A549 treated with CORT108297 at 1 μM for 4 hours (cell line): ENCODE results near the gene PES1. TPM values are rescaled to one million over a fixed set of nuclear protein-coding genes. Genes with fewer than 3 reads are reported as not detected.

Experiments
- total RNA-seq: library from RNA; stranded (reverse); fragments of 200-300 nt; extraction: Qiagen RNA extraction; gene quantifications from 5 replicates; pipeline ENCODE4 v1.2.3, GENCODE V29; 2022

PES1 gene
- total RNA-seq, result 108 to 118 TPM (median 111 TPM) in 5 replicates

DNA sequence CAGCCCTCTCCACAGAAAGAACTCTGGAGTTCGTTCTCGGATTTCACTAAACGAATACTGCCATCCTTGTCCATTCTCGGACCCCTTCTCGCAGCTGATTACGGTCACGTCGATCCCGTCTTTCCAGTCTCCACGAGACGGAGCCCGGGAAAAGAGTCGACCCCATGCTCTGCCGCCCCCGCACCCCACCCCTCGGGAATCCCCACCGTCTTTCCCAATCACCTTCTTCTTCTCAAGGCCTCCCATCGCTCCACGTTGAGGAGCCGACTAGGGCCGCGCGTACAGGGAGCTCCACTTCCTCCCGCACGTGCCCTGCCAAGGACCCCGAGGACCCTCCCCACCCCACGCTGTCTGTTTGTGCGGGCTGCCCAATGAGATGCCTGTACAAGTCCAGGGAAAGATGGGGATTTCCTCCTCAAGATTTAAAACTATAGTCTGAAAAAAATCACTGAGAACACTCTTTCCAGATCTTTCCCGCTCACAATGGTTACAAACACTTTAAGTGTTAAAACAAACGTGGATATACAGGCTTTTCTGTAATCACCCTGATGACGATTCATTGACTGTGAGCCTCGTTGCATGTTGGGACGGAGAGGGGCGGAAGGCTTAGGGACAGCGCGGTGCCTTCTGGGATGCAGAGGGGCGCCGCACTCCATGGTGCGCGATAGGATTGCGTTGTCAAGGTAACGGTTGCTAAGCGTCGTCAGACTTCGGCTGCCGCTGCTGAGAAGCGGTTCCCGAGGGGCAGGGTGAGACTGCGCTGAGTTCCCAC is at the start of gene PES1:
Gene PES1 (minus strand): TSS at position 323 of the 772 bp plus-strand sequence. CDS start 77 bp downstream, at position 246.

DNA sequence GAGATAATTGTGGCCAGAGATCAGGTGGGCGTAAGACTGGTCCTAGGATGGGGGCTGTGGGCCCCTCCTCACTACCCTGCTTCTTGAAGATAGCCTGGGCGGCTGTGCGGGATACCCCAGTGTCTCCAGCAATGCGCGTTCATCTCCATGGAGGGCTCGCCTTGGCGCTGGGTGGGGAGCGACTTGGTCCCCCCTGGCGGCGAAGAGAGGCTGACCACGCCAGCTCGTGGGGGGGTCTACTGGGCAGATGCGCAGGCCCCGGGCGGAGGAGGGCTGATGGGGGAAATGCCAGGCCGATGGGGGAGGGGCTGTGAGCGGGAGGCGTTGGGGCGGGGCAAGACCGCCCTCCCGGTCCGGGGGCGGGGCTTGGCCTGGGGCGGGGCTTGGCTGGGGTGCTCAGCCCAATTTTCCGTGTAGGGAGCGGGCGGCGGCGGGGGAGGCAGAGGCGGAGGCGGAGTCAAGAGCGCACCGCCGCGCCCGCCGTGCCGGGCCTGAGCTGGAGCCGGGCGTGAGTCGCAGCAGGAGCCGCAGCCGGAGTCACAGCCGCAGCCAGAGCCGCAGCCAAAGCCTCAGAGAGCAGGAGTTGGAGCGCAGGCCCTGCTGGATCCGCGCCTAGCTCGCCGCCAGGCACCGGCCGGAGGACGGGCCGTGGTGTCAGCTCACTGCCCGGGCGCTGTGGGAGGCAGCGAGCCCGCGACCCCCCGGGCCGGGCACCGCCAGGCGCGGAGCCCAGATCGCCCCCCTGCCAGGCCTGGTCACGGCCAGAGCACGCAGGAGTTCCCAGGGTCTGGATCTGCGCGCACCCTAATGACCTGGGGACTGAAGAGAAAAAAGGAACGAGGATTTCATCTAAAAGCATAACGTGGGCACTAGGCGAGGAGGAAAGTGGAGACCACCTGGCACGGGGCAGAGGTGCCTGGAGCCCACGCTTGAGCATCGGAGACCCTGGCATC is 43.8 kb upstream of the PES1 start, which contains the start of gene SLC35E4:
Gene SLC35E4 (plus strand): TSS at position 509 of the 953 bp plus-strand sequence. CDS start 670 bp downstream, outside the sequence.

DNA sequence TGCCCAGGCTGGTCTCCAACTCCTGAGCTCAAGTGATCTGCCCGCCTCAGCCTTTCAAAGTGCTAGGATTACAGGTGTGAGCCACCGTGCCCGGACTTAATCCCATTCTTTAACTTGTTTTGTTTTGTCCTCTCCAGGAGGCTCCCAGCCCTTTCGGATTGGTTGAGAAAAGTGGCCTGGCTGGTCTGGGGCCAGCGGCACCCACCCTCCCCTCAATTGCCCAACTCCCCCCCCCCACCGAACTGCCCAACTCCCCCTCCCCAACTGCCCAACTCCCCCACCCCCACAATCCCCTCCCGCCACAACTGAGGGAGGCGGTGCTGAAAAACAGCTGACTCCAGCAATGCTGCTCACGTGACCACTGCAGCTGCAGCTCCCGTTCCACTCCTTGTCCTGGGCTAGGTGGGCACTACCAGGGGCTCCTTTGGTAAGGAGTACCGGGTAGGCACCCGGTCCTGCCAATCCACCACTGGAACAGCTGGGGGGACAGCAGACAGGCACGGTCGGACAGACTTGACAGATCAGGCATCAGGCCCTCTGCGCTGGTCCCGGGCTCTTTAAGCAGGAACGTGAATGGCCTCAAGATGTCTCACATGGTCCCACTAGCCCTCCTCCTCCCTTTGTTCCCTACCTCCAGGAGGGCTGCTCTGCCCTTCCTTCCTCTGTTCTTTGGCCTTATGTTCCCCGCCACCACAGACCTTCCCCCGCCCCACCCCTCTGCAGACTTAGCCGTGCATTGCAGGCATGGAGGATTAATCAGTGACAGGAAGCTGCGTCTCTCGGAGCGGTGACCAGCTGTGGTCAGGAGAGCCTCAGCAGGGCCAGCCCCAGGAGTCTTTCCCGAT is 15.0 kb upstream of the PES1 start, which contains the start of gene TCN2:
Gene TCN2 (plus strand): TSS at position 720 of the 845 bp plus-strand sequence. CDS start 158 bp downstream, outside the sequence.

DNA sequence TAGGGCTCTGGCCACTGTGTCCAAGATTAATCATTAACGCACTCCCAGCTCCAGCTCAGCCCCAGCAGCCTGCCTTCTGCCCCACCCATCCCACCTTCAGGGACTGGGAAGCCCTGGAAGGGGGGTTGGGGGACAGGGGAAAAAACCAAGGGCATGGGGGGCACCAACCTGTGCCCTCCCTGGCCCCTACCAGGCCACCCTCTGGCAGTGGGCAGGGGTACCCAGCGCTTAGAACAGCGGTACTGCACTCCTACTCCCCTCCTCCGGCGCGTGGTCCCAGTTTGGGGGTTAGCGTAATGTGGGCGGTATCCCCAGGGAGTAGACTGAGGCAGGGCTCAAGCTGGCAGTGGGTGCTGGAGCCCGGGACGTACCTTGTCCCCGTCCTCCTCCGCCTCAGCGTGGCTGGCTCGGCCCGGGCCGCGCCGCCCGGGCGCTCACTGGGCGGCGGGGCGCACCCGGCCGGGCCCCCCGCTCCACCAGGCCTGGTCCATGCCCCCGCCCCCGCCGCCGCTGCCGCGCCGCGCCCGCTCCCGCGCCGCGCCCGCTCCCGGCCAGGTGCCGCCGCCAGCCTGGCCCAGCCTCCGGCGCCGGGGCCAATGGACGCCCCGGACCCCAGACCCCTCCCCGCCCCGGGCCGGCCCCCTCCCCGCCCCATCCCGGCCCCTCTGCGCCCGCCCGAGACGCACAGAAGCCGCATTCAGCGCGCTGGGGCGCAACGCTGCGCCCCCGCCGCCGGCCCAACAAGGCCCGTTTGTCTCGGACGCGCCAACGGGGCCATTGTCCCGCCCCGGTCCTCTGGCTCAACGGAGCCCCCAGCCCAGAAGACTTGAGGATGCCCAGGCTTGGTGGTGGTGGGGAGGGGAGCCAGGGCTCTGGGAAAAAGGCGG is 17.4 kb downstream of the PES1 start, which contains the start of gene GAL3ST1:
Gene GAL3ST1 (minus strand): TSS at position 571 of the 887 bp plus-strand sequence. CDS start 17,273 bp downstream, outside the sequence.

DNA sequence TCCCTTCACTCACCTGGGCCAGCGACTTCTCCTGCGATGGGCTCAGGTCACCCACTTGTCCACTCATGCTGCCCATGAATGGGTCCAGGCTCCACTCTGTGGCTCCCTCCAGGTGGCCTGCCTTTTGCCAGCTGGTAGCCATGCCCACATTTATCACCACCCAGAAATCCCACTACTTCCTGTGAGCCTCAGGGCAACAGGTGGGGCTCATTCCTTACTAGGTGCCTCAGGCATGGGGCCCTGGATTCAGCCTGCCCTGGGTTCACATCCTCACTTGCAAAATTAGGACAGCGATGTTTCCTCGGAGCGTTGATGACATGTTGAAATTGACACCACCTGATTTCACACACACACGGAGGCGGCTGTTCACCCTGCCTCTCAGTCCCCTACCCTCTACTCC is 45.1 kb downstream of the PES1 start, which contains the start of gene SEC14L6:
Gene SEC14L6 (minus strand): TSS at position 126 of the 400 bp plus-strand sequence. CDS start 59 bp downstream, at position 67.

Other genes starting within 250 kb of the PES1 start
- 44.1 to 62.3 TPM (median 61.4 TPM) in 5 replicates for gene SF3A1, start 235.0 kb downstream of the PES1 start, total RNA-seq
- 2.0 to 3.9 TPM (median 3.3 TPM) in 5 replicates for gene CCDC157, start 234.9 kb downstream of the PES1 start, total RNA-seq
- gene RNF215, start 204.5 kb downstream of the PES1 start, total RNA-seq, result 13.8 to 22.0 TPM (median 19.7 TPM) in 5 replicates
- 25.7 to 46.7 TPM (median 42.7 TPM) in 5 replicates for gene SEC14L2, start 194.9 kb downstream of the PES1 start, total RNA-seq
- 67.6 to 78.1 TPM (median 74.0 TPM) in 5 replicates for gene MTFP1, start 166.1 kb downstream of the PES1 start, total RNA-seq
- not detected in 5 replicates for gene SEC14L3, start 119.9 kb downstream of the PES1 start, total RNA-seq
- 4.4 to 6.7 TPM (median 5.9 TPM) in 5 replicates for gene SEC14L4, start 86.2 kb downstream of the PES1 start, total RNA-seq
- gene SEC14L6, start 45.2 kb downstream of the PES1 start, total RNA-seq, result 0.03 TPM in 1 of 5 replicates, not detected in the others
- gene GAL3ST1, start 17.2 kb downstream of the PES1 start, total RNA-seq, result 6.1 to 10.2 TPM (median 9.2 TPM) in 5 replicates
- 4.2 to 5.2 TPM (median 4.6 TPM) in 5 replicates for gene TCN2, start 15.3 kb upstream of the PES1 start, total RNA-seq
- gene SLC35E4, start 43.9 kb upstream of the PES1 start, total RNA-seq, result 5.3 to 8.0 TPM (median 7.0 TPM) in 5 replicates
- 3.5 to 5.3 TPM (median 5.1 TPM) in 5 replicates for gene DUSP18, start 76.0 kb upstream of the PES1 start, total RNA-seq
- 10.0 to 12.2 TPM (median 10.8 TPM) in 5 replicates for gene OSBP2, start 103.0 kb upstream of the PES1 start, total RNA-seq